HL-60 (cell line): ENCODE data around the gene MLXIPL.

Experiments used
- CTCF ChIP-seq: IDR thresholded peaks from one replicate; pipeline ENCODE4 v1.5.1; 2011; ENCODE audit warnings: low read length, control low read depth, inconsistent platforms; ENCODE audit not compliant: insufficient read depth
- GABPA ChIP-seq: IDR thresholded peaks from 2 replicates; pipeline ENCODE4 v1.6.1; 2012; ENCODE audit warnings: low read depth
- POLR2AphosphoS5 ChIP-seq: IDR thresholded peaks from 2 replicates; pipeline ENCODE4 v1.6.1; 2012; ENCODE audit warnings: low read depth
- REST ChIP-seq: IDR thresholded peaks from 2 replicates; pipeline ENCODE4 v1.6.1; 2012; ENCODE audit warnings: low read depth; ENCODE audit not compliant: insufficient replicate concordance

DNA sequence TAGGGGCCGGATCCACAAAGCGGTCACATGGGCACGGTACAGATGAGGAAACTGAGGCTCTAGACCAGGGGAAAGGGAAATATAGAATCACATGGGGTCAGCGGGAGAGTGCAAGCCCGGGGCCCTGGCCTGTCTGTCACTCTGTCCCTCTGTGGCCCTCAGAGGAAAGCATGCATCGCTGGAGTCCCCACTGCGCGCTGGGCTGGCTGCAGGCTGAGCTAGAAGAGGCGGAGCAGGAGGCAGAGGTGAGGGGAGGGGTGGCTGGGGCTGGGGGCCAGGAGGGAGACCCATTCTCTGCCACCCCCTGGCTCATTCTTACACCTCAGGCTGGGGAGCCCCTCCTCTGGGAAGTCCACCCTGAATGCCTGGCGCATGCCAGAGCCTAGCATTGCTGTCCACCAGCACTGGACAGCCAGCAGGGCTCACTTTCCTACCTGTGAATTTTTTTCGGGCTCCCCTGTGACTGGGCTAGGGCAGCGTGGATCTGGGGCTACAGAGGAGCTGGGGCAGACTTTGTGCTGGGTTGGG is 45.6 kb upstream of the MLXIPL start:
- TF ChIP-seq CTCF (no peak), REST (no peak), POLR2AphosphoS5 (no peak), GABPA (no peak)
